OCI-LY7 (cell line): ENCODE results near the gene FBLN1.

Source experiments
- EZH2phosphoT487 ChIP-seq: fragments of 200-600 bp; sonication (generic); IDR thresholded peaks from 2 replicates; pipeline ENCODE4 v1.6.1; 2018; ENCODE audit warnings: low read depth, borderline replicate concordance, mild to moderate bottlenecking, mixed run types, antibody characterized with exemption, low read length, moderate library complexity, mixed read lengths
- TF ChIP-seq, protein P1 (sequence below): fragments of 200-600 bp; sonication (generic); conservative IDR thresholded peaks from 2 replicates; pipeline ENCODE4 v1.5.1; 2014; ENCODE audit warnings: mild to moderate bottlenecking, antibody characterized with exemption, low read length, moderate library complexity, mixed read lengths

DNA sequence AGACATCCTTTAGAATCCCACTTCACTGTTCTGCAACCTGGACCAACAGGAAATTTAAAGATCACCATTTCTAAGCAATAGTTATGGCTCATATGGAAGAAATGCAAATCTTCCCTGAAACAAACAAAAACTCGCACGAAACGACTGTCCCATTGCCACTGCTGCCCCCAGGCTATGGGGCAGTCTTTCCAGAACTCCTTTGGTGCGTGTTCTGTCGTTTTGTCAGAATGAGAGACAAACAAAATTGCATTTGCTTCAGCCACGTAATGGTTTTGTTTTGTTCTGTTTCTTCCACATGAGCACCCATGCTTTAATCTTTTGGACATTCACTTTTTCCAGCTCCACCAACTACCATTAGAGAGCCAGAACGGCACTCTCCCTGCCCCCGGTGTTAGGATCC, 10.8 kb upstream of the FBLN1 start:
- TF ChIP-seq, protein P1, sequence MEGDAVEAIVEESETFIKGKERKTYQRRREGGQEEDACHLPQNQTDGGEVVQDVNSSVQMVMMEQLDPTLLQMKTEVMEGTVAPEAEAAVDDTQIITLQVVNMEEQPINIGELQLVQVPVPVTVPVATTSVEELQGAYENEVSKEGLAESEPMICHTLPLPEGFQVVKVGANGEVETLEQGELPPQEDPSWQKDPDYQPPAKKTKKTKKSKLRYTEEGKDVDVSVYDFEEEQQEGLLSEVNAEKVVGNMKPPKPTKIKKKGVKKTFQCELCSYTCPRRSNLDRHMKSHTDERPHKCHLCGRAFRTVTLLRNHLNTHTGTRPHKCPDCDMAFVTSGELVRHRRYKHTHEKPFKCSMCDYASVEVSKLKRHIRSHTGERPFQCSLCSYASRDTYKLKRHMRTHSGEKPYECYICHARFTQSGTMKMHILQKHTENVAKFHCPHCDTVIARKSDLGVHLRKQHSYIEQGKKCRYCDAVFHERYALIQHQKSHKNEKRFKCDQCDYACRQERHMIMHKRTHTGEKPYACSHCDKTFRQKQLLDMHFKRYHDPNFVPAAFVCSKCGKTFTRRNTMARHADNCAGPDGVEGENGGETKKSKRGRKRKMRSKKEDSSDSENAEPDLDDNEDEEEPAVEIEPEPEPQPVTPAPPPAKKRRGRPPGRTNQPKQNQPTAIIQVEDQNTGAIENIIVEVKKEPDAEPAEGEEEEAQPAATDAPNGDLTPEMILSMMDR, result no peak
- TF ChIP-seq EZH2phosphoT487, result no peak
